HEK293 (cell line): ENCODE data around the gene HIF1A.

Experiments used
- CTCF ChIA-PET: fragments of 350-600 bp; formaldehyde crosslinking; extraction: SDS; loops from one replicate; lab custom pipeline; 2021; ENCODE audit warnings: antibody characterized with exemption; lab: Yijun Ruan, JAX
- POLR2A ChIA-PET: fragments of 300-600 bp; formaldehyde crosslinking; extraction: SDS; loops from one replicate; lab custom pipeline; 2020; ENCODE audit warnings: antibody characterized with exemption, inconsistent platforms; lab: Yijun Ruan, JAX
- H3K27ac ChIP-seq: fragments of 200-500 bp; sonication (Bioruptor generic); 2 replicates; pipeline ENCODE4 v1.5.1; 2014; ENCODE audit warnings: low read depth, low read length, control low read depth, inconsistent platforms; ENCODE audit errors: extremely low read depth
- H3K36me3 ChIP-seq, 2 experiments: fragments of 200-500 bp in 1 of 2; sonication (Bioruptor generic) in 1 of 2; 1 replicate in 1 of 2; 2 replicates in 1 of 2; pipeline ENCODE4 v1.5.1; 2014 to 2017; ENCODE audit warnings: inconsistent platforms in 2 of 2, low read length in 2 of 2; ENCODE audit not compliant: control insufficient read depth in 2 of 2, insufficient read depth in 1 of 2
- H3K4me1 ChIP-seq: fragments of 200-500 bp; sonication (Bioruptor generic); 2 replicates; pipeline ENCODE4 v1.5.1; 2014; ENCODE audit warnings: mild to moderate bottlenecking, low read length, inconsistent platforms; ENCODE audit not compliant: control insufficient read depth, insufficient read depth
- H3K4me3 ChIP-seq: 2 replicates; pipeline ENCODE4 v1.5.1; 2011; ENCODE audit warnings: low read depth, mild to moderate bottlenecking, control low read depth, low read length, moderate library complexity
- H3K9me3 ChIP-seq: fragments of 200-500 bp; sonication (Bioruptor generic); 2 replicates; pipeline ENCODE4 v1.5.1; 2014; ENCODE audit warnings: low read depth, low read length, inconsistent platforms; ENCODE audit not compliant: control insufficient read depth, insufficient read depth
- EGR2 ChIP-seq: fragments of 450-650 bp; formaldehyde crosslinking; IDR thresholded peaks from 2 replicates; pipeline ENCODE4 v1.5.1; 2016; ENCODE audit warnings: low read depth, missing biosample characterization, missing genetic modification characterization
- GLIS2 ChIP-seq: fragments of 450-650 bp; formaldehyde crosslinking; IDR thresholded peaks from 2 replicates; pipeline ENCODE4 v1.5.1; 2016; ENCODE audit warnings: missing biosample characterization, missing genetic modification characterization
- TRIM28 ChIP-seq: IDR thresholded peaks from 2 replicates; pipeline ENCODE4 v1.6.1; 2011; ENCODE audit warnings: low read length, control low read depth, borderline replicate concordance
- WT1 ChIP-seq: fragments of 450-650 bp; formaldehyde crosslinking; IDR thresholded peaks from 2 replicates; pipeline ENCODE4 v1.5.1; 2016; ENCODE audit warnings: missing biosample characterization, missing genetic modification characterization
- ZFHX2 ChIP-seq: fragments of 450-650 bp; formaldehyde crosslinking; conservative IDR thresholded peaks from 2 replicates; pipeline ENCODE4 v1.5.1; 2016; ENCODE audit warnings: missing biosample characterization, missing genetic modification characterization
- ZFP69B ChIP-seq: fragments of 450-650 bp; formaldehyde crosslinking; IDR thresholded peaks from 2 replicates; pipeline ENCODE4 v1.5.1; 2016; ENCODE audit warnings: missing biosample characterization, missing genetic modification characterization
- ZNF214 ChIP-seq: fragments of 450-650 bp; formaldehyde crosslinking; IDR thresholded peaks from 2 replicates; pipeline ENCODE4 v1.5.1; 2017; ENCODE audit warnings: missing biosample characterization, mild to moderate bottlenecking, missing genetic modification characterization, borderline replicate concordance
- ZNF292 ChIP-seq: fragments of 450-650 bp; formaldehyde crosslinking; IDR thresholded peaks from 2 replicates; pipeline ENCODE4 v1.5.1; 2016; ENCODE audit warnings: low read depth, missing biosample characterization, missing genetic modification characterization, borderline replicate concordance
- ZNF514 ChIP-seq: fragments of 450-650 bp; formaldehyde crosslinking; IDR thresholded peaks from 2 replicates; pipeline ENCODE4 v1.5.1; 2016; ENCODE audit warnings: missing biosample characterization, missing genetic modification characterization
- ZNF529 ChIP-seq: fragments of 450-650 bp; formaldehyde crosslinking; IDR thresholded peaks from 2 replicates; pipeline ENCODE4 v1.5.1; 2017; ENCODE audit warnings: missing genetic modification characterization, missing biosample characterization; ENCODE audit not compliant: insufficient replicate concordance
- ZNF830 ChIP-seq: fragments of 450-650 bp; IDR thresholded peaks from 2 replicates; pipeline ENCODE4 v1.5.0; 2018; ENCODE audit warnings: missing biosample characterization, missing genetic modification characterization, low read depth, mild to moderate bottlenecking, moderate library complexity
- TF ChIP-seq, protein P1 (sequence below): fragments of 450-650 bp; formaldehyde crosslinking; IDR thresholded peaks from 2 replicates; pipeline ENCODE4 v1.5.1; 2016; ENCODE audit warnings: missing biosample characterization, missing genetic modification characterization
- TF ChIP-seq, protein P2 (sequence below): fragments of 450-650 bp; formaldehyde crosslinking; IDR thresholded peaks from 2 replicates; pipeline ENCODE4 v1.5.1; 2016; ENCODE audit warnings: missing biosample characterization, missing genetic modification characterization
- TF ChIP-seq, protein P3 (sequence below): fragments of 450-650 bp; formaldehyde crosslinking; IDR thresholded peaks from 2 replicates; pipeline ENCODE4 v1.5.1; 2016; ENCODE audit warnings: missing biosample characterization, missing genetic modification characterization
- TF ChIP-seq, protein P4 (sequence below): fragments of 450-650 bp; formaldehyde crosslinking; conservative IDR thresholded peaks from 2 replicates; pipeline ENCODE4 v1.5.1; 2016; ENCODE audit warnings: low read depth, missing biosample characterization, missing genetic modification characterization

The HIF1A gene

DNA sequence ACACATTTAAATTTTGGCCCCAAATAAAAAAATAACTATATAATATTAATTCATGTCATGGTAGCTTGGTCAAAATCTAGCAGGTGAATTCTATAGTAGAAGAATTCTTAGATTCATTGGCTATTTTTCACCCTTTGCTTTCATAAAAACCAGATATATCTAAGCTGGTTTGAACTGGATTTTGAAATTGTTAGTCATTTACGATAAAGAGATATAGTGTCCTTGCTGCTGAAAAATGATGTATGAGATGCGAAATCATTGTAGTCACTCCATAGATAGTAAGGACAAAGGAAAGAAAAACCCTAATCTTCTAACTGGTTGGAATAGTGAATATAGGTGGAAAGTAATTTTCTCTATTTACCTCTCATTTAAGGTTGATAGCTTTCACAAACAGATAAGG is 12.2 kb upstream of the HIF1A start (continued):
- TF ChIP-seq, protein P1, sequence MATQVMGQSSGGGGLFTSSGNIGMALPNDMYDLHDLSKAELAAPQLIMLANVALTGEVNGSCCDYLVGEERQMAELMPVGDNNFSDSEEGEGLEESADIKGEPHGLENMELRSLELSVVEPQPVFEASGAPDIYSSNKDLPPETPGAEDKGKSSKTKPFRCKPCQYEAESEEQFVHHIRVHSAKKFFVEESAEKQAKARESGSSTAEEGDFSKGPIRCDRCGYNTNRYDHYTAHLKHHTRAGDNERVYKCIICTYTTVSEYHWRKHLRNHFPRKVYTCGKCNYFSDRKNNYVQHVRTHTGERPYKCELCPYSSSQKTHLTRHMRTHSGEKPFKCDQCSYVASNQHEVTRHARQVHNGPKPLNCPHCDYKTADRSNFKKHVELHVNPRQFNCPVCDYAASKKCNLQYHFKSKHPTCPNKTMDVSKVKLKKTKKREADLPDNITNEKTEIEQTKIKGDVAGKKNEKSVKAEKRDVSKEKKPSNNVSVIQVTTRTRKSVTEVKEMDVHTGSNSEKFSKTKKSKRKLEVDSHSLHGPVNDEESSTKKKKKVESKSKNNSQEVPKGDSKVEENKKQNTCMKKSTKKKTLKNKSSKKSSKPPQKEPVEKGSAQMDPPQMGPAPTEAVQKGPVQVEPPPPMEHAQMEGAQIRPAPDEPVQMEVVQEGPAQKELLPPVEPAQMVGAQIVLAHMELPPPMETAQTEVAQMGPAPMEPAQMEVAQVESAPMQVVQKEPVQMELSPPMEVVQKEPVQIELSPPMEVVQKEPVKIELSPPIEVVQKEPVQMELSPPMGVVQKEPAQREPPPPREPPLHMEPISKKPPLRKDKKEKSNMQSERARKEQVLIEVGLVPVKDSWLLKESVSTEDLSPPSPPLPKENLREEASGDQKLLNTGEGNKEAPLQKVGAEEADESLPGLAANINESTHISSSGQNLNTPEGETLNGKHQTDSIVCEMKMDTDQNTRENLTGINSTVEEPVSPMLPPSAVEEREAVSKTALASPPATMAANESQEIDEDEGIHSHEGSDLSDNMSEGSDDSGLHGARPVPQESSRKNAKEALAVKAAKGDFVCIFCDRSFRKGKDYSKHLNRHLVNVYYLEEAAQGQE = no peak
- TF ChIP-seq ZFP69B (tag by site-specific recombination) (no peak), ZNF529 (tag by site-specific recombination) (no peak), TRIM28 (no peak), WT1 (no peak), ZNF292 (tag by site-specific recombination) (no peak), GLIS2 (tag by site-specific recombination) (no peak), ZNF514 (tag by site-specific recombination) (no peak), ZNF214 (tag by site-specific recombination) (no peak)
- TF ChIP-seq, protein P2, sequence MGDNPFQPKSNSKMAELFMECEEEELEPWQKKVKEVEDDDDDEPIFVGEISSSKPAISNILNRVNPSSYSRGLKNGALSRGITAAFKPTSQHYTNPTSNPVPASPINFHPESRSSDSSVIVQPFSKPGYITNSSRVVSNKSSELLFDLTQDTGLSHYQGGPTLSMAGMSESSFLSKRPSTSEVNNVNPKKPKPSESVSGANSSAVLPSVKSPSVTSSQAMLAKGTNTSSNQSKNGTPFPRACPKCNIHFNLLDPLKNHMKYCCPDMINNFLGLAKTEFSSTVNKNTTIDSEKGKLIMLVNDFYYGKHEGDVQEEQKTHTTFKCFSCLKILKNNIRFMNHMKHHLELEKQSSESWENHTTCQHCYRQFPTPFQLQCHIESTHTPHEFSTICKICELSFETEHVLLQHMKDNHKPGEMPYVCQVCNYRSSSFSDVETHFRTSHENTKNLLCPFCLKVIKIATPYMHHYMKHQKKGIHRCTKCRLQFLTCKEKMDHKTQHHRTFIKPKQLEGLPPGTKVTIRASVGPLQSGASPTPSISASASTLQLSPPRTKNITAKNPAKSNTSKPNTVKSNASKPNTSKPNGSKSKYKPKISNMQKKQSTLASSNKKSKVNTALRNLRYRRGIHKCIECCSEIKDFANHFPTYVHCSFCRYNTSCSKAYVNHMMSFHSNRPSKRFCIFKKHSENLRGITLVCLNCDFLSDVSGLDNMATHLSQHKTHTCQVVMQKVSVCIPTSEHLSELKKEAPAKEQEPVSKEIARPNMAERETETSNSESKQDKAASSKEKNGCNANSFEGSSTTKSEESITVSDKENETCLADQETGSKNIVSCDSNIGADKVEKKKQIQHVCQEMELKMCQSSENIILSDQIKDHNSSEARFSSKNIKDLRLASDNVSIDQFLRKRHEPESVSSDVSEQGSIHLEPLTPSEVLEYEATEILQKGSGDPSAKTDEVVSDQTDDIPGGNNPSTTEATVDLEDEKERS (tag by site-specific recombination) = no peak

DNA sequence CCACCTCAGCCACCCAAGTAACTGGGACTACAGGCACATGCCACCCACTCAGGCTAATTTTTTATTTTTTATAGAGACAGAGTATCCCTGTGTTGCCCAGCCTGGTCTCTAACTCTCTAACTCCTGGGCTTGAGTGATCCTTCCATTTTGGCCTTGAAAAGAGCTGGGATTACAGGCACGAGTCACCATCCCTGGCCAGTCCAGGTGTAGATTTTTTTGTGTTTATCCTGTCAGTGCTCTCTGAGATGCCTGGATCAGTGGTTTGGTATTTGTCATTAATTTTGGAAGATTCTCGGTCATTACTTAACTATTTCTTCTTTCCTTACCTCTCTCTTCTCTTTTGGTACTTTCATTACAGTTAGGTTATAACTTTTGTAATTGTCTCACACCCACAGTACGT is 5.3 kb upstream of the HIF1A start:
- Histone ChIP-seq H3K9me3 (no peaks in the 10 kb centered on the region), H3K27ac (no peak overlapping the region), H3K4me1 (peaks cover 9% of the 10 kb centered on the region; the same call in 1 of the 2 replicates), H3K4me3 (no peak overlapping the region), H3K36me3 (no peaks in the 10 kb centered on the region)
- ChIA-PET POLR2A (no interaction called here), CTCF (interaction anchor here (0.6 kb wide), 1 partner anchor 1082 kb away, joined by 3 read pairs; no protein-coding TSS in a partner anchor)
- TF ChIP-seq ZFHX2 = peak; percentile 37; the same call in 1 of the 2 replicates
- TF ChIP-seq ZNF830 (tag by site-specific recombination) = no peak
- TF ChIP-seq, protein P3, sequence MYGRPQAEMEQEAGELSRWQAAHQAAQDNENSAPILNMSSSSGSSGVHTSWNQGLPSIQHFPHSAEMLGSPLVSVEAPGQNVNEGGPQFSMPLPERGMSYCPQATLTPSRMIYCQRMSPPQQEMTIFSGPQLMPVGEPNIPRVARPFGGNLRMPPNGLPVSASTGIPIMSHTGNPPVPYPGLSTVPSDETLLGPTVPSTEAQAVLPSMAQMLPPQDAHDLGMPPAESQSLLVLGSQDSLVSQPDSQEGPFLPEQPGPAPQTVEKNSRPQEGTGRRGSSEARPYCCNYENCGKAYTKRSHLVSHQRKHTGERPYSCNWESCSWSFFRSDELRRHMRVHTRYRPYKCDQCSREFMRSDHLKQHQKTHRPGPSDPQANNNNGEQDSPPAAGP = no peak
- TF ChIP-seq EGR2 (tag by site-specific recombination) = 0 out of 2 replicates have a peak, but pooled peaks have one; percentile 36
- TF ChIP-seq, protein P4, sequence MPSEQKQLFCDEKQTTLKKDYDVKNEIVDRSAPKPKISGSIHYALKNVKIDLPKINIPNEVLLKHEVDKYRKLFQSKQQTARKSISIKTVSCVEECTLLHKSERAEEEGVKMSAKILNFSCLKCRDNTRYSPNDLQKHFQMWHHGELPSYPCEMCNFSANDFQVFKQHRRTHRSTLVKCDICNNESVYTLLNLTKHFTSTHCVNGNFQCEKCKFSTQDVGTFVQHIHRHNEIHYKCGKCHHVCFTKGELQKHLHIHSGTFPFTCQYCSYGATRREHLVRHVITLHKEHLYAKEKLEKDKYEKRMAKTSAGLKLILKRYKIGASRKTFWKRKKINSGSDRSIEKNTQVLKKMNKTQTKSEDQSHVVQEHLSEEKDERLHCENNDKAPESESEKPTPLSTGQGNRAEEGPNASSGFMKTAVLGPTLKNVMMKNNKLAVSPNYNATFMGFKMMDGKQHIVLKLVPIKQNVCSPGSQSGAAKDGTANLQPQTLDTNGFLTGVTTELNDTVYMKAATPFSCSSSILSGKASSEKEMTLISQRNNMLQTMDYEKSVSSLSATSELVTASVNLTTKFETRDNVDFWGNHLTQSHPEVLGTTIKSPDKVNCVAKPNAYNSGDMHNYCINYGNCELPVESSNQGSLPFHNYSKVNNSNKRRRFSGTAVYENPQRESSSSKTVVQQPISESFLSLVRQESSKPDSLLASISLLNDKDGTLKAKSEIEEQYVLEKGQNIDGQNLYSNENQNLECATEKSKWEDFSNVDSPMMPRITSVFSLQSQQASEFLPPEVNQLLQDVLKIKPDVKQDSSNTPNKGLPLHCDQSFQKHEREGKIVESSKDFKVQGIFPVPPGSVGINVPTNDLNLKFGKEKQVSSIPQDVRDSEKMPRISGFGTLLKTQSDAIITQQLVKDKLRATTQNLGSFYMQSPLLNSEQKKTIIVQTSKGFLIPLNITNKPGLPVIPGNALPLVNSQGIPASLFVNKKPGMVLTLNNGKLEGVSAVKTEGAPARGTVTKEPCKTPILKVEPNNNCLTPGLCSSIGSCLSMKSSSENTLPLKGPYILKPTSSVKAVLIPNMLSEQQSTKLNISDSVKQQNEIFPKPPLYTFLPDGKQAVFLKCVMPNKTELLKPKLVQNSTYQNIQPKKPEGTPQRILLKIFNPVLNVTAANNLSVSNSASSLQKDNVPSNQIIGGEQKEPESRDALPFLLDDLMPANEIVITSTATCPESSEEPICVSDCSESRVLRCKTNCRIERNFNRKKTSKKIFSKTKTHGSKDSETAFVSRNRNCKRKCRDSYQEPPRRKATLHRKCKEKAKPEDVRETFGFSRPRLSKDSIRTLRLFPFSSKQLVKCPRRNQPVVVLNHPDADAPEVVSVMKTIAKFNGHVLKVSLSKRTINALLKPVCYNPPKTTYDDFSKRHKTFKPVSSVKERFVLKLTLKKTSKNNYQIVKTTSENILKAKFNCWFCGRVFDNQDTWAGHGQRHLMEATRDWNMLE = no peak
